ENCODE results near the gene CEP57L1. TPM values are rescaled to one million over a fixed set of nuclear protein-coding genes. Genes with fewer than 3 reads are reported as not detected.

The CEP57L1 gene
- total and polyA plus RNA-seq, 10 of the 15 experiments (the other 5 are each of a cell fraction or from before 2014, with no cell fraction given) = 12.7 to 30.5 (median 21.9) TPM

DNA sequence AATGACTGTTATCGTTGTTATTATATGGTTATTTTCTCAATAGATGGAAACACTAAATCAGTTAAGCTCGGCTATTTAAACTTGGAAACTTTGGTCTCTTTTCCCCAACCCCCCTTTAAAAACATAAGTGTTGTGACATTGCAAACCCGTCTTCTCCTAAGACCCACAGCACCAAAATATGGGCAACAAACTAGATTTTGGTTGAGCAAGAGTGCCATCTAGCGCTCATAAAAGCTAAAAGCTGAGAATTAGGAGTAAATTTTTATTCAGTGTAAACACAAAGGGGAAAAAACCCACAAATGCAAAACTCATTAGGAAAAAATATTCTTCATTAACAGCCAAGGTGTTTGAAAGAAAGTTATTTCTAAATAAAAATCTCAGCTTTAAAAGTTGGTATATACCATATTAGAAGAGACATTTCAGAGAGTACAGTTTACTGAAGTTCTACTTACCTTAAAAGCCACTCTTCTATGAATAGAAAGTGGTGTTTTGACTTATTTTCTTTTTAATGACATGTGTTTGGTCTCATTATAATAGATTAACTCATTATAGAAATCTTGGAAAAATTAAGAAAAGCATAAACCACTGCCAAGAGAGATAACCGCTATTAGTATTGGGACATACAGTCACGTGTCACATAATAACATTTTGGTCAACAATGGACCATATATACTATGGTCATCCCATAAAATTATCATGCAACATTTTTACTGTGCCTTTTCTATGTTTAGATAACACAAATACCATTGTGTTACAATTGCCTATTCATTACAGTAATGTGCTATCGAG lies 21.8 kb upstream of the CEP57L1 start (continued):
- TF ChIP-seq, protein P1, sequence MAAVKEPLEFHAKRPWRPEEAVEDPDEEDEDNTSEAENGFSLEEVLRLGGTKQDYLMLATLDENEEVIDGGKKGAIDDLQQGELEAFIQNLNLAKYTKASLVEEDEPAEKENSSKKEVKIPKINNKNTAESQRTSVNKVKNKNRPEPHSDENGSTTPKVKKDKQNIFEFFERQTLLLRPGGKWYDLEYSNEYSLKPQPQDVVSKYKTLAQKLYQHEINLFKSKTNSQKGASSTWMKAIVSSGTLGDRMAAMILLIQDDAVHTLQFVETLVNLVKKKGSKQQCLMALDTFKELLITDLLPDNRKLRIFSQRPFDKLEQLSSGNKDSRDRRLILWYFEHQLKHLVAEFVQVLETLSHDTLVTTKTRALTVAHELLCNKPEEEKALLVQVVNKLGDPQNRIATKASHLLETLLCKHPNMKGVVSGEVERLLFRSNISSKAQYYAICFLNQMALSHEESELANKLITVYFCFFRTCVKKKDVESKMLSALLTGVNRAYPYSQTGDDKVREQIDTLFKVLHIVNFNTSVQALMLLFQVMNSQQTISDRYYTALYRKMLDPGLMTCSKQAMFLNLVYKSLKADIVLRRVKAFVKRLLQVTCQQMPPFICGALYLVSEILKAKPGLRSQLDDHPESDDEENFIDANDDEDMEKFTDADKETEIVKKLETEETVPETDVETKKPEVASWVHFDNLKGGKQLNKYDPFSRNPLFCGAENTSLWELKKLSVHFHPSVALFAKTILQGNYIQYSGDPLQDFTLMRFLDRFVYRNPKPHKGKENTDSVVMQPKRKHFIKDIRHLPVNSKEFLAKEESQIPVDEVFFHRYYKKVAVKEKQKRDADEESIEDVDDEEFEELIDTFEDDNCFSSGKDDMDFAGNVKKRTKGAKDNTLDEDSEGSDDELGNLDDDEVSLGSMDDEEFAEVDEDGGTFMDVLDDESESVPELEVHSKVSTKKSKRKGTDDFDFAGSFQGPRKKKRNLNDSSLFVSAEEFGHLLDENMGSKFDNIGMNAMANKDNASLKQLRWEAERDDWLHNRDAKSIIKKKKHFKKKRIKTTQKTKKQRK (IDR thresholded peaks at IDR 0.05; ENCODE audit: low read depth, low read length) = no peak
- TF ChIP-seq HDAC2 (IDR thresholded peaks at IDR 0.05) (no peak), NR2C2 (IDR thresholded peaks at IDR 0.05; ENCODE audit: borderline replicate concordance, control insufficient read depth, insufficient read length, low read depth) (no peak)
- TF ChIP-seq, protein P2, sequence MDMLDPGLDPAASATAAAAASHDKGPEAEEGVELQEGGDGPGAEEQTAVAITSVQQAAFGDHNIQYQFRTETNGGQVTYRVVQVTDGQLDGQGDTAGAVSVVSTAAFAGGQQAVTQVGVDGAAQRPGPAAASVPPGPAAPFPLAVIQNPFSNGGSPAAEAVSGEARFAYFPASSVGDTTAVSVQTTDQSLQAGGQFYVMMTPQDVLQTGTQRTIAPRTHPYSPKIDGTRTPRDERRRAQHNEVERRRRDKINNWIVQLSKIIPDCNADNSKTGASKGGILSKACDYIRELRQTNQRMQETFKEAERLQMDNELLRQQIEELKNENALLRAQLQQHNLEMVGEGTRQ (IDR thresholded peaks at IDR 0.05; ENCODE audit: borderline replicate concordance, low read depth, low read length) = no peak
- TF ChIP-seq, protein P3, sequence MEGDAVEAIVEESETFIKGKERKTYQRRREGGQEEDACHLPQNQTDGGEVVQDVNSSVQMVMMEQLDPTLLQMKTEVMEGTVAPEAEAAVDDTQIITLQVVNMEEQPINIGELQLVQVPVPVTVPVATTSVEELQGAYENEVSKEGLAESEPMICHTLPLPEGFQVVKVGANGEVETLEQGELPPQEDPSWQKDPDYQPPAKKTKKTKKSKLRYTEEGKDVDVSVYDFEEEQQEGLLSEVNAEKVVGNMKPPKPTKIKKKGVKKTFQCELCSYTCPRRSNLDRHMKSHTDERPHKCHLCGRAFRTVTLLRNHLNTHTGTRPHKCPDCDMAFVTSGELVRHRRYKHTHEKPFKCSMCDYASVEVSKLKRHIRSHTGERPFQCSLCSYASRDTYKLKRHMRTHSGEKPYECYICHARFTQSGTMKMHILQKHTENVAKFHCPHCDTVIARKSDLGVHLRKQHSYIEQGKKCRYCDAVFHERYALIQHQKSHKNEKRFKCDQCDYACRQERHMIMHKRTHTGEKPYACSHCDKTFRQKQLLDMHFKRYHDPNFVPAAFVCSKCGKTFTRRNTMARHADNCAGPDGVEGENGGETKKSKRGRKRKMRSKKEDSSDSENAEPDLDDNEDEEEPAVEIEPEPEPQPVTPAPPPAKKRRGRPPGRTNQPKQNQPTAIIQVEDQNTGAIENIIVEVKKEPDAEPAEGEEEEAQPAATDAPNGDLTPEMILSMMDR (IDR thresholded peaks at IDR 0.05 in 2 of 3, conservative IDR thresholded peaks at IDR 0.05 in 1 of 3; ENCODE audit: control insufficient read depth in 2 of 3, extremely low read depth in 1 of 3, insufficient read depth in 1 of 3, low read depth in 3 of 3, low read length in 3 of 3) = peak; percentile 48 to 75 (median 60)
